Stimulated activated CD8-positive, alpha-beta memory T cell treated with anti-CD3 and anti-CD28 coated beads, Interleukin-7, amount 100 ng/mL, for 48 hours (primary cell): ENCODE measurements around the gene BRPF1.

ENCODE experiments used
- DNase-seq, 2 donors: peaks; one replicate each; pipeline ENCODE4 v3.0.0-alpha.2; 2020; ENCODE audit warnings: low read depth in 1 of 2; ENCODE audit errors: extremely low read depth in 1 of 2

Gene BRPF1

DNA sequence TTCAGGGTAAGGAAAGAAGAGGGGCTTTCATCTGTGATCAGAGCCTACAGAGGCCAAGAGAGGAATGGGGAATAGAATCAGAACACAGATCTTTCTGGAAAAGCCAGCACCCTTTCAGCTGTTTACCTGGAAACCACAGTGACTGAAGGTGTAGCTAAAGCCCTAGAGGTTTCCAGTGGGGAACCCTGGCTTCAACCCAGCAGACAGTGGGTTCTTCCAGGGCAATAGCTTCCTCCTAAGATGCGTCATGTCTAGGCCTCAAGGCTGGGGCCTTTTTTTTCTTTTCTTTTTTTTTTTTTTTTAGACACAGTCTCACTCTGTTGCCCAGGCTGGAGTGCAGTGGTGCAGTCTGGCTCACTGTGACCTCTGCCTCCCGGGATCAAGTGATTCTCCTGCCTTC lies 31.0 kb upstream of the BRPF1 start:
- no peak for DNase-seq

DNA sequence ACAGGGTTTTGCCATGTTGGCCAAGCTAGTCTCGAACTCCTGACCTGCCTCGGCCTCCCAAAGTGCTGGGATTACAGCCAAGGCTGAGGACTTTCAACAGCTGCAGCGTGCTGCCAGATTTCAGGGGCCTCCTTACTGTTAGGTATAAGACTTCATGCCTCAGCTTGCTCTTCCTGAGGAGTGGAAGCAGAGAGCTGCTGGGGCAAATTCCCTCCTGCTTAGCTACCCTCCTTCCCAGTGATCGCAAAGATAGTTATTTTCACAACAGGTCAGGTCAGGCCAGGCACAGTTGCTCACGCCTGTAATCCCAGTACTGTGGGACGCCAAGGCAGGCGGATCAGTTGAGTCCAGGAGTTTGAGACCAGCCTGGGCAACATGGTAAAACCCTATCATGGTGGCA lies 30.5 kb upstream of the BRPF1 start:
- no peak for DNase-seq

DNA sequence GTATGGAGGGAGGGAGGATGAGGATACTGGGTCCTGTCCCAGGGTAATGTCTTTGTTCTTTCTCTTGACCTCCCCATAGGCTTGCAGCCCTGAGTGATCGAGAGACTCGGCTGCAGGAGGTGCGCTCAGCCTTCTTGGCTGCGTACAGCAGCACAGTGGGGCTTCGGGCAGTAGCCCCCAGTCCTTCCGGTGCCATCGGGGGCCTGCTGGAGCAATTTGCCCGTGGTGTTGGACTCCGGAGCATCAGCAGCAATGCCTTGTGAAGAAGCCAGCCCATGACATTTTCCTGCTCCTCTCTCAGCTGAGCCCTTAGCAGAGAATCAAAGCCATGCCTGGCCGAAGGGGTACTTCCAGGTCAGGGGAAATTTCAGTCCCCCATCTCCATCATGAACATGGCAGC lies 29.8 kb upstream of the BRPF1 start:
- DNase-seq: no peak

DNA sequence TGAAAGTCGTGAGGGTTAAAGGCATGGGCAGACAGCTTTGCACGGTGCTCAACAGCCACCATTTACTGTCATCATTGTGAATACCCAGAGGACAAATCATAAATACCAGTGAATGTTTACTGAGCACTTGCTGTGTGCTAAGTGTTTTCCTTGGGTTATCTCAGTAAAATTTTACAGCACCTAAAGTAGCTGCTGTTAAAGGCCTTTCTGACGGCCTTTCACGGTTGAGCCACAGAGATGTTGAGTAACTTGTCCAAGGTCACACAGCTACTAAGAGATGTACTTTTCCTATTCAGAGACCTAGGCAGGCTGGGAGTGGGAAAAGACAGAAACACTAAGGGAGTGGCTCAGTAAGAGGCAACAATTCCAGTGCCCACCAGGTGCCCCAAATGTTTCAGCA lies 28.3 kb upstream of the BRPF1 start:
- no peak for DNase-seq

DNA sequence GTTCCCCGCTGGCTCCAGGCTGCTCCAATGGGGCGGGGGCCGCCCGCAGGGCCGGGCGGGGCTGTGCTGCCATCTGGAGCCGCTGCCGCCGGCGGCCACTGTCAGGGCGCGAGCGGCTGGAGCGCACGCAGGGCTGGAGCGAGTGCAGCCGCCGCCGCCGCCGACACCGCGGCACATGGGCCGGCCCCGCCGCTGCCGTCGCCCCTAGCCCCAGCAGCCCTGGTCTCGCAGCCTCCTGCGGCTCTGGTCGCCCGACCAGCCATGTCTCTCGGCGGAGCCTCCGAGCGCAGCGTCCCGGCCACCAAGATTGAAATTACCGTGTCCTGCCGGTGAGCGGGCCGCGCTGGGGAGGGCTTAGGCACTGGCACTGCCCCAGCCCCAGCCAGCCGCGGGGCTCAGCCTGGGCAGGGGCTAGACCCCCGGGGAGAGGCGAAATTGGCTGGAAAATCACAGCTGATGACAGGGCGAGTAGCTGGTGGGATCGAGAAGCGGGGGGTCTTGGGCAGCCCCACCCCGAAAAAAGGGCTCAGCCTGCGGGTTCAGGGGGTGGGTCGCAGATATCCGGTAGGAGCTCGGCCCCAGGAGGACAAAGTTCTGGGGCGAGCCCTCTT lies 27.7 kb upstream of the BRPF1 start, which contains the start of gene CPNE9:
Gene CPNE9 (plus strand): TSS at position 98 of the 611 bp plus-strand sequence. CDS start 164 bp downstream, at position 262.
- DNase-seq: no peak

DNA sequence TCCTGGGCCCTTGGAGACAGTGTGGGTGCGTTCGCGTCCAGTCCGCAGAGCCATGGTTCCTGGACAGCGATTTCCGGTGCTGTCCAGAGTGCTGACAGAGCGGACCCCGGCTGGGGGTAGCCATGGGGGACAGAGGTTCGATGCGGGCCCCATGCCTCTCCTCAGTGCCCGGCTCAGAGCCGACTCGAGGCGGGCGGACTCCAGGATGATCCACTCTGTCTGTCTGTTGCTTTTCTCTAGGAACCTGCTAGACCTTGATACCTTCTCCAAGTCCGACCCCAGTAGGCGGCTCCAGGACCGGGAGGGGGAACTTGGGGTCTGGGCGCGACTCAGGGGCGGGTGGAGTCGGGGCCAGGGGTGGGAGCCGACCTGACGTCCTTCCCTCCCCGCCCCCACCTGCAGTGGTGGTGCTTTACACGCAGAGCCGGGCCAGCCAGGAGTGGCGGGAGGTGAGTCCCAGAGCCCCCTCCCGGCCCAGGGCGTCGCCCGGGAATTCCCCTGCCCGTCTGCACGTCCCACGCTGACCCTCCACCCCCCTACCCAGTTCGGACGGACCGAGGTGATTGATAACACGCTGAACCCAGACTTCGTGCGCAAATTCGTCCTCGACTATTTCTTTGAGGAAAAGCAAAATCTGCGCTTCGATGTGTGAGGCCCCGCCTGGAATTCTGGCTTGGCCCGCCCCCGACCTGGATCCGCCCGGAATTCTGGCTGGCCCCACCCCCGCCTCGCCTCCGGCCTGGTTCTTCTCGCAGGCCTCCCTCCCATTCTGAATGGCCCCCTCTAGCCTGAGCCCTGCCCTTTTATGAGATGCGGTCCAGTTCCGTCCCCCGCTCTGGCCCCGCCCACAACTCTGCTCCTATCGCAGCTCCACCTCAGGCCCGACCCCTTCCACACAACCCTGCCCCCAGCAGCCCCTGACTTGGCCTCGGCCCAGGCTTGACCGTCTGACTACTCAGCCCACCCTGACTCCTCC lies 26.9 kb upstream of the BRPF1 start:
- no peak for DNase-seq

DNA sequence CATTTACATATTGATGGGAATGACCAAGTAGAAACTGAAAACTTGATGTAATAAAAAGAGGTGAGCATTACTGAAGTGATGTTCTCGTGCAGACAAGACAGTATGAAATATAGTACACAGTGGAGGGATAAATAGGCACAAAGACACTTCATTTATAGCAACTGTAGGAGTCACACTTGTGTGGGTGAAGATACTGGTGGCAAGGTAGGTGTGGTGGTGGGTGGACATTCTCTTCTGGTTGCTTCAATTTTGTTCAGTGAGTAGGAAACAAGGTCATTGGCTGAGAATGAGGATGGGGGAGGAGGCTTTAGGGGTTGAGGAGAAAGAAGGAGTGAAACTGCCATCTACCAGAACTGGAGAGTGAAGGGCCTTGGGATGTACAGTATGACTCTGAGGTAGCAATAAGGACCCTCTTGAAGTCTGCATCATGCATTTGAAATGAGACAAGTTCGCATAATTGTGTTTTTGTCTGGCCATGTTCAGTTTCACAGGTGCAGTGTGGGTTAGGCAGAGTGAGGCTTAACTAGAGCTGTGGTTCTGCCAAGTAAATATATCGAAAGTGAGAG lies 21.3 kb upstream of the BRPF1 start:
- DNase-seq: no peak

DNA sequence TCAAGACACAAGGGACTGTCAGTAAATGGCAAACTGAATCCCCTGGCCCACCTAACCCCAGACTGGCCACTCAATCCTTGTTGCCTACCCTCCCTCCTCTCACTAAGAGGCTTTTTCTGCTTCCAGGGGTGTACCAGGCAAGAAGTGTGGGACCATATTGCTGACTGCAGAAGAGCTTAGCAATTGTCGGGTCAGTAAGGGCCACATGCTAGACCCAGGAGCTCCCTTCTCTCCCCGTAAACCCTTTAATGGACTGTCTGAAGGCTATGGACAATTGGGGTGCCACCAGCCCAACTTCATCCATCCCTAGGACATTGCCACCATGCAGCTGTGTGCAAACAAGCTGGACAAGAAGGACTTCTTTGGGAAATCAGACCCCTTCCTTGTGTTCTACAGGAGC lies 19.1 kb upstream of the BRPF1 start:
- no peak for DNase-seq

DNA sequence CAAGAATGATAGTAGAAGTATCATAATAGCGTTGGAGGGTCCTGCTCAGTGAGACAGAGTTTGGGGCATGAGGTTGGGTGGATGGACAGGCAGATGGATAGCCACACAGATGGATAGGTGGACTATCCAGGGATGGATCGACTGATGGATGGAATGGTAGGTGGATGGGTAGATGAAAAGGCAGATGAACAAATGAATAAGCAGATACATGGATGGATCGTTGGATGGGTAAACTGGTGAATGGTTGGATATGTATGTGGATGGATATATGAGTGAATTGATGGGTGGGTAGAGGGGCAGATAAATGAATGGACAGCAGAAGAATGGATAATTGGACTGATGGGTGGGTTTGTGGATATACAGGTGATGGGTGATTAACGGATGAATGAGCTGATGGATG lies 18.4 kb upstream of the BRPF1 start:
- no peak for DNase-seq

DNA sequence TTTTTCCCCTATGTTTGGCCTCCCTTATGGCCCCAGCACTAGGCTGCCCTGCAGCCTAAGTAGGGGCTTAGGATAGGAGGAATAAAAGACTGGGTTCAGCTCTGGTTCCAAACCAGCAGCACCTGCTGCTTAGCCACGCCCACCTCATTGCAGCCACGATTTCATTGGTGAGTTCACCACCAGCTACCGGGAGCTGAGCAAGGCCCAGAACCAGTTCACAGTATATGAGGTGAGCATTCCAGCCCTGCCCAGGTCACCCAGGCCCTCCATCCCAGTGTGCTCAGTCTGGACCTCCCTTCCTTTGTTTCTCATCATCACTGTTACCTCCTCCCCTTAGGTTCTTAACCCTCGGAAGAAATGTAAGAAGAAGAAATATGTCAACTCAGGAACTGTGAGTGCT lies 16.4 kb upstream of the BRPF1 start:
- no peak for DNase-seq

DNA sequence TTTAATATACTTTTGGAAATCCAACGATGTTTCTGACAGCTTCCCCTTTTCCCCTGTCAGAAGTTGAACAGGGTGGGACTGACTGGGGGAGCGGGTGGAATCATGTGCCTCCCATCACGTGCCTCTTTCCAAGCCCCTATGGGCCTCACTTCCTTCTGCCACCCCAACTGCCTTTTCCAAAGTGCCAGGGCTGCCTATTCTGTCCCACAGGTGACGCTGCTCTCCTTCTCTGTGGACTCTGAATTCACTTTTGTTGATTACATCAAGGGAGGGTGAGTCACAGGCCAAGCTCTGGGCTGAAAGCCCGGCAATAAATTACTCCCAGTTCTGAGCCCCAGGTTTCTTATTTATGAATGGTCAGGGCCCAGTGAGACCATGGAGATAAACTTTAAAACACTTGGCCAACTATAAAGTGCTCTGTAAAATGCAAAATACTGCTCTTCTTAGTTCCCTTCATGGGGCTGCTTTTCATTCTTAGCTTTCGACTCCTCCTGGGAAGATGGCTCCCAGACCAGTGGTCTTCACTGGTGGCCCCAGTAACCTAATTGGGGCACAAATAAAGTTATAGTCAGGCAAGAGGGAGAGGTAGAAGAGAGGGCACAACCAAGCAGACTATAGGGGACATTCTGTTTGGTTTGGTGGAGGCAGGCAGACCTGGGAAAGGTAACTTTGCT lies 15.6 kb upstream of the BRPF1 start:
- peak in 1 of 2 donors; percentile 39 for DNase-seq

DNA sequence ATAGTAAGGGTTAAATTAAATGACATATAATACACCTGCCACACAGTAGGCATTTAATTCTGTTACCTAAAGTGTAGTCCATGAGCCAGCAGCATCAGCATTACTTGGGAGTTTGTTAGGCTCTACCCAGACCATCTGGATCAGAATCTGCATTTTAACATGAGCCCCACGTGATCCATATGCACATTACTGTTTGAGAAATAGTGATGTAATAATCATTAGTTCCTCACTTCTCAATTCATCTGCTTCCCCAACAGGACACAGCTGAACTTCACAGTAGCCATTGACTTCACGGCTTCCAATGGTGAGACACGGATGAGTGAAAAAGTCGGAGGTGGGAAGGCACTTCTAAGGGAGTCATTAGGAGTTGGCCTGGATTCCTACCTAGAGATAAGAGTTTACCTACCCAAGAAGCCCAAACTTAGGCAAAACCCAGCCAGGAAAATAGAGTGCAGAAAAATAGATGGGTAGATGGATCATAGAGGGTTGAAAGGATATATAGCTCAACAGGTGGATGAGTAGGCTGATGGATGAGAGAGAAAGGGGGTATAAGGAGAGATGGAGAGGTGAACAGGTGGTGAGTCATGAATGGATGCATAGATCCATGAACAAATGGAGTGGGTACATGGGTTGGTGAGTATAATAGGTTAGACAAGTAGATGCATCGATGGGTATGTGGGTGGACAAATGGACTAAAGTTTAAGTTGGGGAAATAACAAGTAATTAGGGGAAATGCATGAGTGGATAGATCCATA lies 14.6 kb upstream of the BRPF1 start:
- no peak for DNase-seq

DNA sequence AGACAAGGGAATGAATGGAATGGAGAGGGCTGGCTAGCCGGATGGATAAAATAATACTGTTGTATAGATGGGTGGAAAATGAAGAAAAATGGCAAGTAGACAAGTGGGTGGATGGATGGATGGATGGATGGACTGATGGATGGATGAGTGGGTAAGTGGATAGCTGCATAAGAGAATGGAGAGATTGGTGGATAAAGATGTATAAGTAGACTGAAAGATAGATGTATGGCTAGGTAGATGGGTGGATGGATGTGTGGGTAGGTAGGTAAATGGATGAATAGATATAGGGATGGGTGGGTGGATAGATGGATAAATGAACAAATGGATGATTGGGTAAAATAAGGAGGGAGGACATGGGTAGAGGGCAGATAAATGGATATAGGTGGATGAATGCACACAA lies 14.0 kb upstream of the BRPF1 start:
- DNase-seq: no peak

DNA sequence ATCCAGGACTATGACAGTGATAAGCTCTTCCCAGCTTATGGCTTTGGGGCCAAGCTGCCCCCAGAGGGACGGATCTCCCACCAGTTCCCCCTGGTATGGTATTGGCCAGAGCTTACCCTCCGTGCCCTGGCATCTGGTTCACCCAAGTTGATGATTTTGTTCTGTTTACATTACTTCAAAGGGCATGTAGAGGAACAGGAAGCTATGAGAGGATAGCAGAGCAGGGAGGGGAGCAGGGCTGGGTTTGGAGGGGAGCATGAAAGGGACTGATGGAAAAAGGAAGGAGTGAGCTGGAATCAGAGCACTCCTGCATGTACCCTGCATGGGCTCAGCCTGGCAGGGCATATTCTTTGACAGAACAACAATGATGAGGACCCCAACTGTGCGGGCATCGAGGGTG lies 13.4 kb upstream of the BRPF1 start:
- no peak for DNase-seq

DNA sequence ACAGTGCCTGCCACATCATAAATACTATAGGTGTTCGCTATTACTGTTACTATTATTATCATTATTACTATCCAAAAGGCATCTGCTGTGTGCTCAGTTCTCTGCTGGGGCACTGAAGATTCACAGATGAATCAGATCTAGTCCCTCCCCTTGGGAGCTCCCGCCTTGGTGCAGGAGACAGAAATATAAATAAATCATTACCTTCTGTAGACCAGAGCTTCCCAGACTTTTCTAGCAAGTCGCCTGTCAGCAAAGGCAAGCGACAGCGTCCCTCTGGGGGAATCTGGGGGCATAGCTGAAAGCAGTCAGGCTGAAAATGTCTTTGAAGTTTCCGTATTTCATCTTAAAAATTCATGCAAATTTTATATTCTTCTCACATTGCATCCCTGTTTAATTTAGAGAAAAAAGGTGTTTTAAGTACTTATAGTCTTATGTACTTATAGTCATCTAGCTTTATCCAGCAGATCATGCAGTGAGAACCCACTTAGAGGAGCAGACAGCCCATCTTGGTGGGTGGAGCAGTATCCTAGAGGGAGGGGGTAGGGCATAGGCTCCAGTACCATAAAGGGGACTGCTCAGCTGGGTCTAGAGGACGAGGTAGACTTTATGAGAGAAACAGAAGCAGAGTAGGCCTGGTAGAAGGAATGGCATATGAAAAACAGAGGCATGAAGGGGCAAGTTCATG lies 10.4 kb upstream of the BRPF1 start:
- no peak for DNase-seq

DNA sequence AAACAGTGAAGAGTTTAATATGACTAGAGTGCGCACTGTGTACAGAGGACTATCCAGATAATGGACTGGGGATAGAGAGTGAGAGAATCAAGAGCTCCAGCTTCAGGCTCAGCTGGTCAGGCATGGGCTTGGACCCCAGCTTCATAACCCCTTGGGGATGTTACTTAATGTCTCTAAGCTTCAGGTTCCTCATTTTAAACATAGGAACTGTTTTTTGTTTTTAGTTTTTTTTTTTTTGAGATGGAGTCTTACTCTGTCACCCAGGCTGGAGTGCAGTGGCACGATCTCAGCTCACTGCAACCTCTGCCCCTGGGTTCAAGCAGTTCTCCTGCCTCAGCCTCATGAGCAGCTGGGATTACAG lies 9.9 kb upstream of the BRPF1 start:
- DNase-seq: no peak

DNA sequence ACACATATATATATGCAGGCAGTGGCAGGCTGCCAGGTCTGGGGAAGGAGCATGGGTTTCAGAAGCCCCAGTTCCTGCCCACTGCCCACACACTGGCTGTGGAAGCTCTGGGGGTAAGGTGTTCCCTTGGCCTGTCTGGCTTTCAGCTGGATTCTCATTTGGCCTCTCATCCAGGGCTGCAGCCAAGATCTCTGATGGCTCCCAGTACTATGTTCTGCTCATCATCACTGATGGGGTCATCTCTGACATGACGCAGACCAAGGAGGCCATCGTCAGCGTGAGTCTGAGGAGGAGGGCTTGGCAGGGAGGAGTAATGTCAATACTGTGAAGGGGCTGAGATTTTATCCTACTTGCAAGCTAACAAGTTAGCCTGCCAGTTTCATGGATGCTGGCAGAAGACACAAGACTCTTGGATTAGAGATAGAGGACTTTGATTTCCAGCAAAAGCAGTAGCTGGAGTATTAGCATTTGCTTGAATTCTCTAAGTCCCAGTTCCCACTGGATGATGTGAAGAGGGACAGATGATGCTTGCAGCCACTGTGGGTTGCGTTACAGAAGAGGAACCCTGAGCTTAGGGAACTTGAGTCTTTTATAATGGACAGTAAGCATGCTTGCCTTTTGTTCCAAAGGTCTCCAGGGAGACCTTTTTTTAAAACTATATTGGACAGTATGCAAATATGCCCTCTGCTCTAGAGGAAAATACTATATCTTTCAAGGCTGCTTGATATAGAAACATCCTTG lies 5.6 kb upstream of the BRPF1 start:
- no peak for DNase-seq

DNA sequence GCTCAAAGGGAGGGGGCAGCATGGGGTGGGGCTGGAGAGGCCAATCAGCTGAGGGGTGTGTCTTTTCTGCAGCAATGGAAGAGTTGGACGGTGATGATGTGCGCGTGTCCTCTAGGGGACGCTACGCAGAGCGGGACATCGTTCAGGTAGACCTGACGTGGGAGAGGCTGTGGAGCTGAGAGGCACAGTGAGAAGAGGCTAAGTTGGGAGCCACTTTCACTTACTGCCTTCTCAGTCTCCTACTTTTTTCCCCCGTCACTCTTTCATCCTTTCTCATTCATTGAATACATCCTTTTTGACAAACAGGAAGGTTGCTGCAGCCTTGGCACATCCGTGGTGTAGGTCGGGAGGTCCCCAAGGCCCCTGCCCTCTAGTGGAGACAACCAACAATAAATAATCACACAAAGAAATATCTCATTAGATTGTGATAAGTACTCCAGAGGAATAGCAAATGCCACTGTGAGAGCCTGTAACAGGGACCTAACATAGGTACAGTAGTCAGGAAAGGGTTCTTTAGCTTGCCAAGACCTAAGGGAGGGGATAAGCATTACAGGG lies 4.4 kb upstream of the BRPF1 start:
- peak in 1 of 2 donors; percentile 48 for DNase-seq

DNA sequence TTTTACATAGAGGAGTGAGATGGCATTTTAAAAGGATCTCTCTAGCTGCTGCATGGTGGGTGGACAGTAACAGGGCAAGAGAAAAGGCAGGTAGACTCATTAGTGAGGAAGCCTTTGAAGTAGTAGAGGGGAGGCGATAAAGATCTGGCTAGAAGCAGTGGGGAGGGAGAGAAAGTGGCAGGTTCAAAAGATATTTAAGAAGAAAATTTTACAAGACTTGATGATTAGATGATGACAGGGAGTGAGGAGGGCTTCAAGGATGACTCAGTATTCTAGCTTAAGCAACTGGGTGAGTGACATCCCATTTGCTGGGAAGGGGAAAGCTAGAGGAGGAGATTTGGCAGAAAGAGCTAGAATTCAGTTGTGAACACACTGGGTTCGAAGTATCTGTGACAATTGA lies 3.8 kb upstream of the BRPF1 start:
- DNase-seq: no peak
